ENCODE results near the gene SLC38A3. TPM values are rescaled to one million over a fixed set of nuclear protein-coding genes. Genes with fewer than 3 reads are reported as not detected.
"Not testable (repeated sequence)": the region's sequence is repeated elsewhere in the genome, so short reads cannot be mapped to it uniquely, and the experiment has no call there.

The SLC38A3 gene
- total RNA-seq, 4 donors from 2014 or later, result 1.9 to 8.9 (median 5.0) TPM

- H3K4me1 ChIP-seq, result peaks cover 65 to 90% of the 10 kb centered on the region in 2 donors
- no peaks in the 10 kb centered on the region for H3K9me3 ChIP-seq
- peak overlapping the region in 1 of 4 donors; percentile 1 for H3K4me3 ChIP-seq
- peak overlapping the region; percentile 87 to 96 (median 87) for H3K27ac ChIP-seq
- DNase-seq (no peak), ATAC-seq (no peak)
- no peaks in the 10 kb centered on the region for H3K36me3 ChIP-seq
- H3K27me3 ChIP-seq, result no peaks in the 10 kb centered on the region
- TF ChIP-seq CTCF (IDR thresholded peaks at IDR 0.05 in 4 of 5, conservative IDR thresholded peaks at IDR 0.05 in 1 of 5) (no peak), POLR2A (IDR thresholded peaks at IDR 0.05) (no peak)
- in situ Hi-C loops (cut with MboI; ENCODE audit: low sequenced_read_pairs in 4 of 4) (no loop called here), intact Hi-C loops (cut with DNase I; ENCODE audit: low total_unique reads) (no loop called here)
Observed at GRCh38 chr3:50242381-50242770, 37.3 kb downstream of the SLC38A3 start.

GRCh38 chr3:50242851-50243542 is 37.9 kb downstream of the SLC38A3 start:
- Histone ChIP-seq H3K36me3 (no peaks in the 10 kb centered on the region), H3K27me3 (no peaks in the 10 kb centered on the region), H3K4me3 (peak overlapping the region in 1 of 4 donors; percentile 3), H3K4me1 (peaks cover 71 to 89% of the 10 kb centered on the region in 2 donors), H3K9me3 (no peaks in the 10 kb centered on the region), H3K27ac (peak overlapping the region; percentile 87 to 96 (median 87))
- DNase-seq, result peak; percentile 49 to 58
- no peak for TF ChIP-seq CTCF (IDR thresholded peaks at IDR 0.05 in 4 of 5, conservative IDR thresholded peaks at IDR 0.05 in 1 of 5)
- no peak for TF ChIP-seq POLR2A (IDR thresholded peaks at IDR 0.05)
- intact Hi-C loops (cut with DNase I; ENCODE audit: low total_unique reads) (no loop called here), in situ Hi-C loops (cut with MboI; ENCODE audit: low sequenced_read_pairs in 4 of 4) (no loop called here)
- ATAC-seq, result no peak

- DNase-seq, result no peak
- Histone ChIP-seq H3K9me3 (no peaks in the 10 kb centered on the region), H3K4me1 (peaks cover 71 to 89% of the 10 kb centered on the region in 2 donors), H3K27me3 (no peaks in the 10 kb centered on the region), H3K4me3 (peak overlapping the region in 1 of 4 donors; percentile 3), H3K36me3 (no peaks in the 10 kb centered on the region), H3K27ac (peak overlapping the region; percentile 87 to 96 (median 87))
- in situ Hi-C loops (cut with MboI; ENCODE audit: low sequenced_read_pairs in 4 of 4), result no loop called here
- no peak for ATAC-seq
- TF ChIP-seq CTCF (IDR thresholded peaks at IDR 0.05 in 4 of 5, conservative IDR thresholded peaks at IDR 0.05 in 1 of 5) (no peak), POLR2A (IDR thresholded peaks at IDR 0.05) (no peak)
- intact Hi-C loops (cut with DNase I; ENCODE audit: low total_unique reads), result no loop called here
Observed at GRCh38 chr3:50243543-50243895, 38.4 kb downstream of the SLC38A3 start.

GRCh38 chr3:50244813-50245212 is 39.7 kb downstream of the SLC38A3 start:
- H3K27me3 ChIP-seq; ATAC-seq; intact Hi-C loops (cut with DNase I; ENCODE audit: low total_unique reads); H3K9me3 ChIP-seq; in situ Hi-C loops (cut with MboI; ENCODE audit: low sequenced_read_pairs in 4 of 4); H3K36me3 ChIP-seq; DNase-seq: not testable (repeated sequence)
- Histone ChIP-seq H3K4me3 (peak overlapping the region in 1 of 4 donors; percentile 57), H3K27ac (peak overlapping the region; percentile 80 to 96 (median 87)), H3K4me1 (peaks cover 71 to 91% of the 10 kb centered on the region in 2 donors)

- H3K27ac ChIP-seq, result peak overlapping the region; percentile 80 to 96 (median 87)
- H3K4me1 ChIP-seq, result peaks cover 71 to 91% of the 10 kb centered on the region in 2 donors
- peak overlapping the region; percentile 57 to 64 (median 61) for H3K4me3 ChIP-seq
- intact Hi-C loops (cut with DNase I; ENCODE audit: low total_unique reads), result no loop called here
- no peaks in the 10 kb centered on the region for H3K36me3 ChIP-seq
- no peak for ATAC-seq
- no peak for DNase-seq
- no peak for TF ChIP-seq POLR2A (IDR thresholded peaks at IDR 0.05)
- TF ChIP-seq CTCF (IDR thresholded peaks at IDR 0.05 in 4 of 5, conservative IDR thresholded peaks at IDR 0.05 in 1 of 5), result no peak
- in situ Hi-C loops (cut with MboI; ENCODE audit: low sequenced_read_pairs in 4 of 4), result no loop called here
- no peaks in the 10 kb centered on the region for H3K27me3 ChIP-seq
- H3K9me3 ChIP-seq, result no peaks in the 10 kb centered on the region
Observed at GRCh38 chr3:50245251-50245745, 40.2 kb downstream of the SLC38A3 start.

Measured in gastrocnemius medialis (tissue), 4 donors.